HG03108 (cell line): Measurements from ENCODE around the gene MYOD1.

Experiments
- ATAC-seq: cut with Tn5 transposase; IDR thresholded peaks from one replicate; pipeline ENCODE4 v1.9.1; 2021; ENCODE audit warnings: moderate library complexity; ENCODE audit not compliant: unreplicated experiment

Gene MYOD1

GRCh38 chr11:17719028-17719937 is at the start of gene MYOD1:
Gene MYOD1, plus strand, starts transcription at chr11:17719571. Its CDS starts 212 bp downstream, at chr11:17719783.
- no peak for ATAC-seq

GRCh38 chr11:17672469-17672868 is 46.9 kb upstream of the MYOD1 start:
- no peak for ATAC-seq

GRCh38 chr11:17673951-17674350 is 45.4 kb upstream of the MYOD1 start:
- ATAC-seq: no peak

- ATAC-seq: no peak
These were observed 36.5 kb upstream of the MYOD1 start for GRCh38 chr11:17682848-17683247.

- no peak for ATAC-seq
These were observed 35.8 kb upstream of the MYOD1 start for GRCh38 chr11:17683377-17684161.

GRCh38 chr11:17684550-17684949 is 34.8 kb upstream of the MYOD1 start:
- no peak for ATAC-seq

GRCh38 chr11:17686231-17686980 is 33.0 kb upstream of the MYOD1 start:
- ATAC-seq: no peak

- no peak for ATAC-seq
These were observed 31.3 kb upstream of the MYOD1 start for GRCh38 chr11:17687946-17688670.

- ATAC-seq: no peak
These were observed 27.8 kb upstream of the MYOD1 start for GRCh38 chr11:17691550-17691949.

GRCh38 chr11:17691976-17692375 is 27.4 kb upstream of the MYOD1 start:
- ATAC-seq: no peak

- no peak for ATAC-seq
These were observed 26.4 kb upstream of the MYOD1 start for GRCh38 chr11:17692931-17693330.

GRCh38 chr11:17693531-17693930 is 25.8 kb upstream of the MYOD1 start:
- no peak for ATAC-seq

- no peak for ATAC-seq
These were observed 24.8 kb upstream of the MYOD1 start for GRCh38 chr11:17694494-17695110.

- no peak for ATAC-seq
These were observed 23.6 kb upstream of the MYOD1 start for GRCh38 chr11:17695454-17696441.

GRCh38 chr11:17696741-17697140 is 22.6 kb upstream of the MYOD1 start:
- no peak for ATAC-seq

- no peak for ATAC-seq
These were observed 22.0 kb upstream of the MYOD1 start for GRCh38 chr11:17697175-17697949.

GRCh38 chr11:17699147-17700114 is 19.9 kb upstream of the MYOD1 start:
- no peak for ATAC-seq
